ENCODE data around the gene RTN4RL2. TPM values are rescaled to one million over a fixed set of nuclear protein-coding genes. Genes with fewer than 3 reads are reported as not detected.

RTN4RL2 gene
- 0.60 TPM for polyA plus RNA-seq
- long read RNA-seq, donor 1, partial matches to known transcripts: 35 of 35 reads
- long read RNA-seq, donor 1, other reads (novel, unspliced or antisense): 0 of 35 reads
- long read RNA-seq, donor 2, partial matches to known transcripts: 219 of 219 reads
- long read RNA-seq, donor 2, other reads (novel, unspliced or antisense): 0 of 219 reads
- long read RNA-seq, donor 3: 0 reads
- long read RNA-seq, donor 4: 0 reads
- long read RNA-seq, donor 5: 0 reads
- long read RNA-seq, donor 6, partial matches to known transcripts: 57 of 57 reads
- long read RNA-seq, donor 6, other reads (novel, unspliced or antisense): 0 of 57 reads
- long read RNA-seq, donor 7, partial matches to known transcripts: 0 of 1 reads
- long read RNA-seq, donor 7, other reads (novel, unspliced or antisense): 0 of 1 reads
- long read RNA-seq, donor 8, partial matches to known transcripts: 0 of 1 reads
- long read RNA-seq, donor 8, other reads (novel, unspliced or antisense): 0 of 1 reads
- long read RNA-seq, donor 9, partial matches to known transcripts: 45 of 45 reads
- long read RNA-seq, donor 9, other reads (novel, unspliced or antisense): 0 of 45 reads
- long read RNA-seq, donor 10: 0 reads
- long read RNA-seq, donor 11: 0 reads

DNA sequence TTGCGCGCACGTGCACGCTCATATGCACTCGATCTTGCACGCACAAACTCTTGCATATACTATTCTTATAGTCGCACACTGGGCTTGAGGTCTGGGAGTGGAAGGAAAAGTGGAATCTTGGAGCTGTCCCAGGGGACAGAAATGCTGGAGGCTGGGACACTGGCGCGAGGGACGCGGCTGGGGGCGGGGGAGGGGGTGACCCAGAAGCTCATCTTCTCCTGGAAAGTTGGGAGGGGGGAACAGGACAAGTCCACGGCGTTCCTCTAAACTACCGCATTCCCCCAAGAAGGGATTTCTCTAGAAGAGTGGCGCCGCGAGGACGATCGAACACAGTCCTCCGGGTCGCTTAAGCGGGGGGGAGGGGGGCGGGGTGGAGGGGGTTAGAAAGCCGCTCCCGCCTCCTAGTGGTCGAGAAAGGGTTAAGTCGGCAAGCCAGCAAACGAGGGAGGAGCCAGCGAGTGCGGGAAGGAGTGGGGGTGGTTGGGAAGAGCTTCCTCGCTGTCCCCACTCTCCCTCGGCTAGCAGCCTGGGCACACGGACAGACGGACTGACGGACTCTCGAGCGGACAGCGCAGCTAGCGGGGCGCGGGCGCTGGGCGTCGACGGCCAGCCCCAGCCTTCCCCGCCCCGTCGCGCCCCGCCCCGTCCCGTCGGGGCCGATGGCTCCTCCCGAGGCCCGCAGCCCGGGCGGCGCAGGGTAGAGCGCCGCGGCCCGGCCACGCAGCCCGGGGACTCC, at the start of gene RTN4RL2:
TSS of gene RTN4RL2 (plus strand) at position 507 of the 736 bp plus-strand sequence. CDS start 338 bp downstream, outside the sequence.
- H3K27ac ChIP-seq (ENCODE audit: low read length): no peak within 1 kb of the TSS
- H3K4me1 ChIP-seq (ENCODE audit: control insufficient read depth, insufficient read depth, low read length): peaks cover 17% of the 10 kb centered on the region
- DNase-seq: peak in 1 of 2 donors; percentile 47
- peaks cover 11% of the 10 kb centered on the region for H3K9me3 ChIP-seq (ENCODE audit: control insufficient read depth, low read depth, low read length)
- peak within 1 kb of the TSS; percentile 17 for H3K4me3 ChIP-seq (ENCODE audit: low read length)
- peaks cover 77% of the 10 kb centered on the region for H3K27me3 ChIP-seq (ENCODE audit: control insufficient read depth, insufficient read depth, low read length)
- WGBS (ENCODE audit: insufficient coverage, low lambda C conversion rate): no CpG with 5 or more reads among the region's 66 CpGs
- no peaks in the 10 kb centered on the region for H3K36me3 ChIP-seq (ENCODE audit: control insufficient read depth, insufficient read depth, low read length)

DNA sequence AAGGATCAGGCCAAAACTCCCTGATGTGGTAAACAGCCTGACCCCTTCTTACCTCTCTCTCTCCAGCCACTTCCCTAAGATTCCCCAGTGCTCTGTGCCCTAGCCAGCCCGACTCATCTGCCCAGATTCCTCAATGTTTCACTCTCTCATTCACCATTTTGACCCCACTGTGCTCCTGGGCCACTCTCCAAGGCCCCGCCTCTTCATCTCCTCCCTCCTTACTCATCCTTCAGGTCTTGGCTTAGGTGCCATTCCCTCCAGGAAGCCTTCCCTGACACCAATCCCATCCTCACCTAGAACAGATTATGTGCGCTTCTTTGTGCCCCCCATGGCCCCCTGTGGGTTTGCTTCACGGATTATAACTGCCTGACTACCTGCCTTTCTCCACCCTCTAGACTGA, 46.6 kb upstream of the RTN4RL2 start:
- H3K36me3 ChIP-seq (ENCODE audit: control insufficient read depth, insufficient read depth, low read length): peaks cover 47% of the 10 kb centered on the region
- no peak for DNase-seq
- no CpG with 5 or more reads among the region's 4 CpGs for WGBS (ENCODE audit: insufficient coverage, low lambda C conversion rate)
- H3K4me3 ChIP-seq (ENCODE audit: low read length): no peak overlapping the region
- H3K9me3 ChIP-seq (ENCODE audit: control insufficient read depth, low read depth, low read length): no peaks in the 10 kb centered on the region
- no peak overlapping the region for H3K27ac ChIP-seq (ENCODE audit: low read length)
- no peaks in the 10 kb centered on the region for H3K27me3 ChIP-seq (ENCODE audit: control insufficient read depth, insufficient read depth, low read length)
- H3K4me1 ChIP-seq (ENCODE audit: control insufficient read depth, insufficient read depth, low read length): no peaks in the 10 kb centered on the region

DNA sequence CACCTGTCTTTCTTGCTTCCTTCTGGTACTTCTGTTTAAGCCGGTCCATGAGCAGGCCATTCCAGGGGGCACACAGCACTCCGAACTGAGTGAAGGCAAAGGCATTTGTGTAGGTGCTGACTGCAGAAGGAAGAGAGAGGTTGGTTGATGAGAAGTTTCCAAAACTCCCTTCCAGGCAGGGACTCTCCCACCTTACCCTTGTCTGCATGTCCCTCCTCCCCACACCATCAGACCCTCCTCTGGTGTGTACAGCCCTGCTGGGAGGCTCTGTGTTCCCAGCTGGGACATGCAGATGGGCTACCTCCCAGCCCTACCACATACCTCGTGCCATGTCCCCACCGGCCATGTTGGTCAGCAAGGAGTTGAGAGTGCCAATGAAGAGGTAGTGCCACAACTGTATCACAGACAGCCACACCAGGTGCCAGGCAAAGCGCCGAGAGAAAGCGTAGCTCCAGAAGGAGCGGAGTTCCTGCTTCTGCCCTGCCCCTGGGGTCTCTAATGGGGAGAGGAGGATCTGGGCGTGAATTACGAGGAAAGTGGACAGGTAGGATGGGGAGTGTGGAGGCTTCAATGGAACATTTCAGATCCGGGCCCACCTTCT, 45.6 kb upstream of the RTN4RL2 start:
- Histone ChIP-seq H3K27me3 (ENCODE audit: control insufficient read depth, insufficient read depth, low read length) (no peaks in the 10 kb centered on the region), H3K4me1 (ENCODE audit: control insufficient read depth, insufficient read depth, low read length) (no peaks in the 10 kb centered on the region), H3K9me3 (ENCODE audit: control insufficient read depth, low read depth, low read length) (no peaks in the 10 kb centered on the region), H3K4me3 (ENCODE audit: low read length) (no peak overlapping the region), H3K27ac (ENCODE audit: low read length) (no peak overlapping the region), H3K36me3 (ENCODE audit: control insufficient read depth, insufficient read depth, low read length) (peaks cover 40% of the 10 kb centered on the region)
- no peak for DNase-seq
- no CpG with 5 or more reads among the region's 11 CpGs for WGBS (ENCODE audit: insufficient coverage, low lambda C conversion rate)

DNA sequence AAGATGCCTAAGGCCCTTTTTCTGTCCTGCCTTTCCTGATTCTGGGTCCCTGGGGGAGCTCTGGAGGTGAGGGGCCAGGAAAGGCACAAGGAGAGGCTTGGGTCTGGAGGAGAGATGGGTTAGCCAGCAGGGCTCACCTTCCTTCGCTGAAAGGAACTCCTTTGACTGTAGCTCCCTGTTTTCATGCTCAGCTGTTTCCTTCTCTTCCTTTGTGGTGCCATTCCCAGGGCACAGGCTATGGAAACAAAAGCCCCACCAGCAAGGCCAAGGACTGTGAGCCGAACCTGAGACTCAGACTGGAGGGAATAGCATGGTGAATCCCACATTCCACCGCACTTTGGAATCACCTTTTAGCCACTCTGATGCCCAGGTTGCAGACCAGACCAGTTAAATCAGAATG, 43.9 kb upstream of the RTN4RL2 start:
- no peak overlapping the region for H3K4me3 ChIP-seq (ENCODE audit: low read length)
- no CpG with 5 or more reads among the region's 3 CpGs for WGBS (ENCODE audit: insufficient coverage, low lambda C conversion rate)
- no peaks in the 10 kb centered on the region for H3K9me3 ChIP-seq (ENCODE audit: control insufficient read depth, low read depth, low read length)
- no peak for DNase-seq
- peaks cover 37% of the 10 kb centered on the region for H3K36me3 ChIP-seq (ENCODE audit: control insufficient read depth, insufficient read depth, low read length)
- no peaks in the 10 kb centered on the region for H3K4me1 ChIP-seq (ENCODE audit: control insufficient read depth, insufficient read depth, low read length)
- no peaks in the 10 kb centered on the region for H3K27me3 ChIP-seq (ENCODE audit: control insufficient read depth, insufficient read depth, low read length)
- H3K27ac ChIP-seq (ENCODE audit: low read length): no peak overlapping the region

DNA sequence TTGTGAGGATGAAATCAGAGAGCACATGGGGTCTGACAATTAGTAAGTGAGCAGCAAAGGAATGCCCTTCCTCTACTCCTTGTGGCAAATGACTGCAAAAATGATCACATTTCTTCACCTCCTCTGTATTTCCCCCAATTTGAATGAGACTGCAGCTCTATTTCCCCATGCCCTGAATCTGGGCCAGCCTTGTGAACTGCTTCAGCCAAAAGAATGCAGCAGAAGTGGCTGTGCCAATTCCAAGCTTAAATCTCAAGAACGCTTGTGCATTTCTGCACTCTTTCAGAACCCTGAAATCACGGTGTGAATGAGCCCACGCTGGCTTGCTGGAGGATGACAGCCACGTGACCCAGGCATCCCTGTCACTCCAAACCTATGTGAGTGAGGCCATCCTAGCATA, 43.3 kb upstream of the RTN4RL2 start:
- WGBS (ENCODE audit: insufficient coverage, low lambda C conversion rate): no CpG with 5 or more reads among the region's 4 CpGs
- DNase-seq: no peak

DNA sequence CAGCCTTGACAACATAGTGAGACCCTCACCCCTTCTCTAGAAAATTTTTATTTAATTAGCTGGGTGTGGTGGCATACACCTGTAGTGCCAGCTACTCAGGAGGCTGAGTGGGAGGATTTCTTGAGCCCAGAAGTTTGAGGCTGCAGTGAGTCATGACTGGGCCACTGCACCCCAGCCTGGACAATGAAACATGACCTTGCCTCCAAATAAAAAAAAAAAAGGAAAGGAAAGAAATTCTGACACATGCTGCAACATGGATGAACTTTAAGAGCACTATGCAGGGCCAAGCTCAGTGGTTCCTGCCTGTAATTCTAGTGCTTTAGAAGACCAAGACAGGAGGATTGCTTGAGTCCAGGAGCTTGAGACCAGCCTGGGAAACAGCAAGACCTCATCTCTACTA, 42.2 kb upstream of the RTN4RL2 start:
- H3K27ac ChIP-seq (ENCODE audit: low read length): no peak overlapping the region
- H3K27me3 ChIP-seq (ENCODE audit: control insufficient read depth, insufficient read depth, low read length): no peaks in the 10 kb centered on the region
- peaks cover 37% of the 10 kb centered on the region for H3K36me3 ChIP-seq (ENCODE audit: control insufficient read depth, insufficient read depth, low read length)
- H3K9me3 ChIP-seq (ENCODE audit: control insufficient read depth, low read depth, low read length): no peaks in the 10 kb centered on the region
- H3K4me1 ChIP-seq (ENCODE audit: control insufficient read depth, insufficient read depth, low read length): no peaks in the 10 kb centered on the region
- no peak for DNase-seq
- H3K4me3 ChIP-seq (ENCODE audit: low read length): no peak overlapping the region

More for the DNA sequence above, 43.3 kb upstream of the RTN4RL2 start:
- H3K27me3 ChIP-seq (ENCODE audit: control insufficient read depth, insufficient read depth, low read length): no peaks in the 10 kb centered on the region
- H3K4me1 ChIP-seq (ENCODE audit: control insufficient read depth, insufficient read depth, low read length): no peaks in the 10 kb centered on the region
- no peaks in the 10 kb centered on the region for H3K9me3 ChIP-seq (ENCODE audit: control insufficient read depth, low read depth, low read length)
- H3K4me3 ChIP-seq (ENCODE audit: low read length): no peak overlapping the region
- peaks cover 37% of the 10 kb centered on the region for H3K36me3 ChIP-seq (ENCODE audit: control insufficient read depth, insufficient read depth, low read length)
- no peak overlapping the region for H3K27ac ChIP-seq (ENCODE audit: low read length)

DNA sequence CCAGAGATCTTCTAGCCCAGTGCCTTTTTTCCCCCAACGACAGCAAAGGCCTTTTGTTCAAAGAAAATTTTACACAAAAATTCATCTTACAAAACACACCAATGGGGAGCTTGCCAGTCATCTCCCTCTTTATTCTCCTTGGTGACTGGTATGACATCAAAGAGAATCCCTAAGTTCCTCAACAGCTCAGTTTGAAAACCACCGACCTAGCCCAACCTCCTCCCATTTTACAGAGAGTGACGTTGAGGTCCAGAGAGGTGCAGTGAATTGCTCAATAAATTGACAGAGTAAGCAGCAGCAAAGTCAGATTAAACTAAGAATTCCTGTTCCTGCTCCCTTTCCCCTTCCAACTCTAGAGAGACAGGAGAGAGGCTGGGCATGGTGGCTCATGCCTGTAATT, 41.2 kb upstream of the RTN4RL2 start:
- Histone ChIP-seq H3K27ac (ENCODE audit: low read length) (no peak overlapping the region), H3K36me3 (ENCODE audit: control insufficient read depth, insufficient read depth, low read length) (peaks cover 31% of the 10 kb centered on the region), H3K27me3 (ENCODE audit: control insufficient read depth, insufficient read depth, low read length) (no peaks in the 10 kb centered on the region), H3K9me3 (ENCODE audit: control insufficient read depth, low read depth, low read length) (no peaks in the 10 kb centered on the region), H3K4me3 (ENCODE audit: low read length) (no peak overlapping the region), H3K4me1 (ENCODE audit: control insufficient read depth, insufficient read depth, low read length) (no peaks in the 10 kb centered on the region)
- DNase-seq: no peak
- no CpG with 5 or more reads among the region's 3 CpGs for WGBS (ENCODE audit: insufficient coverage, low lambda C conversion rate)

DNA sequence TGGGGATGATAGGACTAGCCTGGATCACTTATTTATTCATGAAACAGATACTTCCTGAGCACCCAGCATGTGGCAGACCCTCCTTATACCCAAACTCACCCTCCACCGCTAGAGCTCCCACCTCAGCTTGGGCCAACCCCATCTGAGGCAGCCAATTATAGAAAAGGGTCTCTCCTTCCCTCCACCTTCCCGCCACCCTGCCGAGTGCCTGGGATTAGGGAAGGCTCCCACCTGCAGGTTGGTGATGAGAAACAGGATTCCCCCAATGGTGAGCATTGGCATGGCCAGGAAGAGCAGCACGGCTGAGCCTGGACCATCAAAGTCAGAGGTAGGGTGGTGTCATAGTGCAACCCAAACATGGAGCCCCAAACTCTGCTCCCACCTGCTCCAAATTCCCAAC, 39.3 kb upstream of the RTN4RL2 start:
- Histone ChIP-seq H3K9me3 (ENCODE audit: control insufficient read depth, low read depth, low read length) (no peaks in the 10 kb centered on the region), H3K4me1 (ENCODE audit: control insufficient read depth, insufficient read depth, low read length) (no peaks in the 10 kb centered on the region), H3K4me3 (ENCODE audit: low read length) (no peak overlapping the region), H3K27ac (ENCODE audit: low read length) (no peak overlapping the region), H3K36me3 (ENCODE audit: control insufficient read depth, insufficient read depth, low read length) (peaks cover 23% of the 10 kb centered on the region), H3K27me3 (ENCODE audit: control insufficient read depth, insufficient read depth, low read length) (no peaks in the 10 kb centered on the region)
- no CpG with 5 or more reads among the region's 4 CpGs for WGBS (ENCODE audit: insufficient coverage, low lambda C conversion rate)
- no peak for DNase-seq

DNA sequence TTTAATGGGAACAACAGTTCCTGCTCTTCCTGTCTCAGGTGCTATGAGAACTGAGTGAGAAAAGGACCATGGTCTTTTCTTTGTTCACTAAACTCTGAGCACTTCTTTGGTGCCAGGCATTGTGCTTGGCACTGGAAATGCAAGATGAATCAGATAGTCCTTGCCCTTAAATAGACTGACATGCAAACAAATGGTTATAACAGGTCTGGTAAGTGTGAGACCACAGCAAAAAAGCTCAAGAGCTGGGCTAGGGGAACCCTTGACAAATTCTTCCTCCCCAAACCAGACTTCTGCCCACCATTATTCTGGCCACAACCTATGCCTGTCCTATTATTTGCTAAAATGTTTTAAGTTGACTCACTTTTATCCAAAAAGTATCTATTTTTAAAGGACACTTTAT, 38.5 kb upstream of the RTN4RL2 start:
- peaks cover 16% of the 10 kb centered on the region for H3K36me3 ChIP-seq (ENCODE audit: control insufficient read depth, insufficient read depth, low read length)
- DNase-seq: no peak
- no peak overlapping the region for H3K4me3 ChIP-seq (ENCODE audit: low read length)
- no peaks in the 10 kb centered on the region for H3K9me3 ChIP-seq (ENCODE audit: control insufficient read depth, low read depth, low read length)
- H3K27ac ChIP-seq (ENCODE audit: low read length): no peak overlapping the region
- H3K27me3 ChIP-seq (ENCODE audit: control insufficient read depth, insufficient read depth, low read length): no peaks in the 10 kb centered on the region
- H3K4me1 ChIP-seq (ENCODE audit: control insufficient read depth, insufficient read depth, low read length): peaks cover 2% of the 10 kb centered on the region

DNA sequence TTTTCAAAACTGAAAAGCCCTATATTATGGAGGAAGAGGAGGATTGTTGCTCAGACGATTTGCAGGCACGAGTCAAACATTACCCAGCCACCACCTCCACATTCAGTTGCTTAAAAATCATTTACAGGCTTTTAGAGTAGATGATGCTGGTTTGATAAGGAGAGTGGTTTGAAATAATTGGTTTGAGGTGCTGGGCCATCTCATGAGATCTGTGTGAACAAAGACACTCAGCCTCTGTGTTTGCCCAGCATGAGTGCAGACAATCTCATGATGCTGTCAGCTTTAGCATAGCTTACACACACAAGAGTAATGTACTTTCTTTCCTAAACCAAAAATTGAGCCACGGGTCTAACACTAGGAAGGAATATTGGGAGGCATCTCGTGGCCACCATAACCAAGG, 37.7 kb upstream of the RTN4RL2 start:
- peaks cover 8% of the 10 kb centered on the region for H3K36me3 ChIP-seq (ENCODE audit: control insufficient read depth, insufficient read depth, low read length)
- no peak overlapping the region for H3K4me3 ChIP-seq (ENCODE audit: low read length)
- H3K4me1 ChIP-seq (ENCODE audit: control insufficient read depth, insufficient read depth, low read length): peaks cover 2% of the 10 kb centered on the region
- WGBS (ENCODE audit: insufficient coverage, low lambda C conversion rate): 50% methylated on average over 1 of the region's 4 CpGs
- no peaks in the 10 kb centered on the region for H3K9me3 ChIP-seq (ENCODE audit: control insufficient read depth, low read depth, low read length)
- no peak overlapping the region for H3K27ac ChIP-seq (ENCODE audit: low read length)
- H3K27me3 ChIP-seq (ENCODE audit: control insufficient read depth, insufficient read depth, low read length): peaks cover under 1% of the 10 kb centered on the region
- DNase-seq: no peak
